GM12801 (cell line): ENCODE results near the gene PITPNM3.

ENCODE experiments used
- CTCF ChIP-seq: IDR thresholded peaks from one replicate; pipeline ENCODE4 v1.5.1; 2011; ENCODE audit warnings: control low read depth; ENCODE audit not compliant: insufficient read length; ENCODE audit errors: extremely low read depth

PITPNM3 gene

DNA sequence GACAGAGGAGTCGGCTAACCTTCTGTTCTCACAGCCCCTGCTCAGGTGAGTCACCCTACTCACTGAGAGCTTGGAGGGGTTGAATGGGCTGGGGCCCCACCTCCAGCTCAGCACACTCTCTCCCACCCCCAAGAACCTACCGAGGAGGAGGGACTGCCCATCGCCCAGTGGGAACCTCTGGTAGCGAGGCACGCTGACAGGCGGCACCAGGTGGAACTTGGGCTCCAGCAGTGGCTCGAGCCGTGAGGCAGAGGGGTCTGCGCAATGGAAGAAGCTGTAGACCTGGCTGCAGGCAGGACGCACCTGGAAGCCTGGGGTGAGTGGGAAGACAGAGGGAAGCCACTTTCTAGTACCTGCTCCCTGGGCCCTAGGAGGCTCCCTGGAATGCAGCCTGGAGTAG, 83.8 kb downstream of the PITPNM3 start:
- TF ChIP-seq CTCF = no peak

GRCh38 chr17:6471531-6472465, 84.6 kb downstream of the PITPNM3 start:
- no peak for TF ChIP-seq CTCF

DNA sequence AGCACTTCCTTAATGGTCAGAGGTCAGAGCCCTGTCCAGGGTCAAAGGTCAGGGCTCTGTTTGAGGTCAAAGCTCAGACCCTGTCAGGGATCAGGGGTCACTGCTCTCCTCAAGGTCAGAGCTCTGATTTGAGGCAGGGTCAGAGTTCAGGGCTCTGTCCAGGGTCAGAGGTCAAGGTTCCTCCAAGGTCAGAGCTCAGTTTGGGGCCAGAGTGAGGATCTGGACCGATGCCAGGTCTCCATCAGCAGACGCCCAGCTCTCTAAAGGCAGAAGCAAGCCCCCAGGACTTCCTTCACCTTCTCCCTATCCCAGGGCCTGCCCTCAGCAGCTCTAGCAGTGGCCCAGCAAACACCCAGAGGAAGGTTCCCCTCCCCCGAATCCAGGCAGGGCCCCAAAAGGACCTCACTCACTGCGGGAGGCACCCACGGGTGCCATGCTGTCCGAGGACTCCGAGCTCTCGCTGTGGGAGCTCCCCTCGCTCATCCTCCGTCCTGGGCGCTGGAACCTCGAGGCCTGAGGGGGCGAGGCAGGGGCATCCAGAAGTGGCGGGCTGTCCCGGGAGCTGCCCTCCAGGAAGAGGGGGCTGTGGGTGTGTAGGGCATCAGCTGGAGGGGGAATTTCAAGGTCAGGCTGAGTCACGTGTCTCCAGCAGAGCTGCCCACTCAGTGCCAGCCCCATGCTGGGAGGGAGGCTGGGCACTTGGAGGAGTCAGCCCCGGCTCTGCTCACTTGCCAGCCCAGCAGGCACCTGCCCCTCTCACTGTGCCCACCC, 85.4 kb downstream of the PITPNM3 start:
- no peak for TF ChIP-seq CTCF

DNA sequence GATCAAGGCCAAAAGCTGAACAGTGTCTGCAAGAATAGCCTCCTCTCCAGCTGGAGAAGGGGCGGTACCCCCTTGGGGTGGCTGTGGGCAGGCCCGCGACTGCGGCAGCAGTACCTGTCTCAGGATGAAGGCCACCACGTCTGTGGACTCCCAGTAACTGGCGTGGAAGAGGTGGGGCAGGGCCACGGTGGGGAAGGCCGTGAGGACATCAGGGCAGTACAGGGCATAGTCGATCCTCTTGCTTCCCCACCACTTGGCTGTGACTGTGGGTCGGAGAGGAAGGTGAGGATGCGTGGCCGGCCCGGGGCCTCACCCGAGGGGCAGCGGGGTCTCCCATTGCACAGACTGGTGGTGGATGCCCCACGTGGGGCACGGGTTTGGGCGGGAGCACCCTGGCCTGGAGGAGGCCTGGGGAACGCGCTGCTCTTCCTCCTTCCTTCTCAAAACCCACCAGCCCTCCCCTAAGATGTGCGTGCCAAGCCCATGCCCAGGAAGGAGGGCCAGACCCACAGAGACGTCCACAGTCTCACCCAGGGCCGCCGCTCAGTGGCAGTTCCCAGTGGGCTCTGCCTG, 86.1 kb downstream of the PITPNM3 start:
- TF ChIP-seq CTCF = no peak

DNA sequence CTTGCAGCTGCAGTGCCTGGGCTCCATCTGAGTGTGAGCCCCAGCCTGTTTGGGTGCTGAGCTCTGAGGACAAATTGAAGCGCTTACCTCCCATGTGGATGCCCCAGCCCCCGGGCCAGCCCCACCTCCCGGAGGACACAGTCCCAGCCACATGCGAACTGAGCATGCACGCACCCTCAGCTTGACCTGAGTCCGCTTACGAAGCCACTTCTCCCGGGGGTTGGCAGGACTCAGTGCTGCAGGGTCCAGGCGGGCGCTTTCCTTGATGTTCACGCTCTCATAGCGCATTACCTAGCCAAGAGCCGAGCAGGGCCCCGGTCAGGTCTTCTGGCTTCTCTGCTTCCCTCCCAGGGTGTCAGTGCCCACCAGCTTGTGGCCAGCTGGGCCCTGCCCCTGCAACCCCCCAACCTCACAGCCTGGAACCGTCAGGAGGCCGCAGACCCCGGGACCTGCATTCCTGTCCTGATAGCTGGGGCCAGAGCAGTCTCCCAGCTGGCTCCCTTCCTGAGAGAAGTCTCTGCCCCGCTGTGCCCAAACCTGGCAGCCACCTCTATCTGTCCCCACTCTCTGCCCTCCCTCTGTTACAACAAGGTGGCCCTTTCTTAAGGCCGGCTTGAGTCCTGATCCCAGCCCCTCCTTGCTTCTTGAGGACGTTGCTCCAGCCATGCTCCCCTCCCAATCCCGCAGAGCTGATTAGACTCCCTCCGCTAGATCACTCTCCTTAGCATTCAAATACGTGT, 88.1 kb downstream of the PITPNM3 start:
- no peak for TF ChIP-seq CTCF

- TF ChIP-seq CTCF = no peak
Measured at GRCh38 chr17:6467567-6467966, 88.8 kb downstream of the PITPNM3 start.
